ENCODE measurements around the gene PDIA2.

The PDIA2 gene

DNA sequence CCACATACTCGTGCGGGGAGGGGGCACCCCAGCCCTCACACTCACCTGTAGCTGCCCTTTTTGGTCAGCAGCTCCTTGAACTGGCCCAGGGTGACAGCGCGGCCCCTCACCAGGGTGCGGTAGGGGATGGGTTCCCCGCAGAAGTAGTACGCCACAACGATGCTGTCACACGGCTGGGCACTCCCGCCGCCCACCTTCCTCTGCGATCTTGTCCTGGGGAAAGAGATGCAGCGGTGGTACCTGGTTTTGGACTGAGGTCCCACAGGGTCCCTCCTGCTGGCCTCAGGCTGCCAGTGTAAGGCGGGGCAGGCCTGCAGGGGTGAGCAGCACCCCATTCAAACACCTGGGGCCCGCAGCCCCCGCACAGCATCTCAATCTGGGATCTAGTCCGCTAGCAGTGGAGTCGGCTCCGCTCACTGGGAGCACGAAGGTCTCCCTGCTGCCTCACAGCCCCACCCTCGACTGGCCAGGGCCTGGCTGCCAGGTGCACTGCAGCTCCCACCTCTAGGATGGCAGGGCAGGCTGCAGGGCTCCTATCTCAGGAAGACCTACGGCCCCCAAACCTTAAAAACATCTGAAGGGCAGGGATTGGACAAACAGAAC, 6.5 kb downstream of the PDIA2 start:
- TF ChIP-seq ZNF274 (IDR thresholded peaks at IDR 0.05; ENCODE audit: low read depth, low read length) (no peak), SUZ12 (IDR thresholded peaks at IDR 0.05; ENCODE audit: extremely low read depth, insufficient read depth, insufficient read length) (no peak), YY1 (IDR thresholded peaks at IDR 0.05; ENCODE audit: insufficient read depth, insufficient read length) (no peak)
- Histone ChIP-seq H3K9me3 (ENCODE audit: insufficient read depth, low read length) (no peaks in the 10 kb centered on the region), H3K4me1 (ENCODE audit: insufficient read depth, insufficient read length) (no peaks in the 10 kb centered on the region), H3K36me3 (ENCODE audit: insufficient read depth, insufficient read length, low read length) (peaks cover 82% of the 10 kb centered on the region), H3K27me3 (ENCODE audit: insufficient read depth, insufficient read length) (no peaks in the 10 kb centered on the region), H3K4me3 (ENCODE audit: insufficient read length, low read depth) (no peak overlapping the region), H3K9ac (ENCODE audit: insufficient read length, low read depth) (no peak overlapping the region)
- DNase-seq (ENCODE audit: low read depth, low spot score) = no peak

GRCh38 chr16:290015-290680, 7.2 kb downstream of the PDIA2 start:
- Histone ChIP-seq H3K36me3 (ENCODE audit: insufficient read depth, insufficient read length, low read length) (peaks cover 76% of the 10 kb centered on the region), H3K4me3 (ENCODE audit: insufficient read length, low read depth) (no peak overlapping the region), H3K4me1 (ENCODE audit: insufficient read depth, insufficient read length) (no peaks in the 10 kb centered on the region), H3K9me3 (ENCODE audit: insufficient read depth, low read length) (no peaks in the 10 kb centered on the region), H3K27me3 (ENCODE audit: insufficient read depth, insufficient read length) (no peaks in the 10 kb centered on the region), H3K9ac (ENCODE audit: insufficient read length, low read depth) (peak overlapping the region; percentile 32)
- no peak for DNase-seq (ENCODE audit: low read depth, low spot score)
- no peak for TF ChIP-seq YY1 (IDR thresholded peaks at IDR 0.05; ENCODE audit: insufficient read depth, insufficient read length)
- TF ChIP-seq ZNF274 (IDR thresholded peaks at IDR 0.05; ENCODE audit: low read depth, low read length) = no peak
- TF ChIP-seq SUZ12 (IDR thresholded peaks at IDR 0.05; ENCODE audit: extremely low read depth, insufficient read depth, insufficient read length) = no peak

DNA sequence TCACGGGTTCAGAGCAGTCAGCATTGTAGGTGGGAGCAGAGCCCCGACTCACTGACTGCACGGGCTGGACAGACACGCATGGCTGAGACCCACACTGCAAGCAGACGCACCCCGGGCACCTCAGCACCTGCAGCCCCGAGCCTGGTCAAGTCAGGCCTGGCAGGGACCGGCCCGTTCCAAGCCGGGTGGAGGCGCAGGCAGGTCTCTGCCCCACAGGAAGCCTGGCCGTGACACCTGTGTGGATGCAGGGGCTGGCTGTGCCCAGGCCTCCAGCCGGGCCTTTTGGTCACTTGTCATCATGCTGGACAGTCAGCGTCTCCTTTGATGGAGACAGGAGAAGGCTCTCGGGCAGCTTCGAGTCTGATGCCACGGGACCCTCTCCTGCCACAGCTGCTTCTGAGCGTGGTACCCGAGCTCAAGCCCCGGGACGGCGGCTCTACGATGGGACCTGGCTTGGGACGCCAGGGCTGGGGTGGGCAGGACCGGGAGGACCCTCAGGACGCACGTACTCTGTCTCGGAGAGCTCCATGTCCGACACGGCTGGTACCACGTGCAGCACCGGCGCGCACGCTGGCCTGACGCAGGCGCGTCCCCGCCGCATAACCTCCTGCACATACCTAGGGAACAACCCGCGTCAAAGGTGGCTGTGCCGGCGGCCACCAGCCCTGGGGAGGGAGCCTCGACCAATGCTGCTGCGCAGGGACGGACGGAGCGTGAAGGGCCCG, 7.9 kb downstream of the PDIA2 start:
- Histone ChIP-seq H3K4me1 (ENCODE audit: insufficient read depth, insufficient read length) (no peaks in the 10 kb centered on the region), H3K4me3 (ENCODE audit: insufficient read length, low read depth) (no peak overlapping the region), H3K27me3 (ENCODE audit: insufficient read depth, insufficient read length) (no peaks in the 10 kb centered on the region), H3K9me3 (ENCODE audit: insufficient read depth, low read length) (no peaks in the 10 kb centered on the region), H3K9ac (ENCODE audit: insufficient read length, low read depth) (no peak overlapping the region), H3K36me3 (ENCODE audit: insufficient read depth, insufficient read length, low read length) (peaks cover 79% of the 10 kb centered on the region)
- TF ChIP-seq ZNF274 (IDR thresholded peaks at IDR 0.05; ENCODE audit: low read depth, low read length) (no peak), YY1 (IDR thresholded peaks at IDR 0.05; ENCODE audit: insufficient read depth, insufficient read length) (no peak), SUZ12 (IDR thresholded peaks at IDR 0.05; ENCODE audit: extremely low read depth, insufficient read depth, insufficient read length) (no peak)
- no peak for DNase-seq (ENCODE audit: low read depth, low spot score)

- H3K4me3 ChIP-seq (ENCODE audit: insufficient read length, low read depth) = no peak overlapping the region
- no peaks in the 10 kb centered on the region for H3K9me3 ChIP-seq (ENCODE audit: insufficient read depth, low read length)
- DNase-seq (ENCODE audit: low read depth, low spot score) = no peak
- no peaks in the 10 kb centered on the region for H3K27me3 ChIP-seq (ENCODE audit: insufficient read depth, insufficient read length)
- no peak overlapping the region for H3K9ac ChIP-seq (ENCODE audit: insufficient read length, low read depth)
- peaks cover 82% of the 10 kb centered on the region for H3K36me3 ChIP-seq (ENCODE audit: insufficient read depth, insufficient read length, low read length)
- TF ChIP-seq SUZ12 (IDR thresholded peaks at IDR 0.05; ENCODE audit: extremely low read depth, insufficient read depth, insufficient read length) (no peak), ZNF274 (IDR thresholded peaks at IDR 0.05; ENCODE audit: low read depth, low read length) (no peak), YY1 (IDR thresholded peaks at IDR 0.05; ENCODE audit: insufficient read depth, insufficient read length) (no peak)
- H3K4me1 ChIP-seq (ENCODE audit: insufficient read depth, insufficient read length) = no peaks in the 10 kb centered on the region
These were observed 8.6 kb downstream of the PDIA2 start for GRCh38 chr16:291539-291938.

DNA sequence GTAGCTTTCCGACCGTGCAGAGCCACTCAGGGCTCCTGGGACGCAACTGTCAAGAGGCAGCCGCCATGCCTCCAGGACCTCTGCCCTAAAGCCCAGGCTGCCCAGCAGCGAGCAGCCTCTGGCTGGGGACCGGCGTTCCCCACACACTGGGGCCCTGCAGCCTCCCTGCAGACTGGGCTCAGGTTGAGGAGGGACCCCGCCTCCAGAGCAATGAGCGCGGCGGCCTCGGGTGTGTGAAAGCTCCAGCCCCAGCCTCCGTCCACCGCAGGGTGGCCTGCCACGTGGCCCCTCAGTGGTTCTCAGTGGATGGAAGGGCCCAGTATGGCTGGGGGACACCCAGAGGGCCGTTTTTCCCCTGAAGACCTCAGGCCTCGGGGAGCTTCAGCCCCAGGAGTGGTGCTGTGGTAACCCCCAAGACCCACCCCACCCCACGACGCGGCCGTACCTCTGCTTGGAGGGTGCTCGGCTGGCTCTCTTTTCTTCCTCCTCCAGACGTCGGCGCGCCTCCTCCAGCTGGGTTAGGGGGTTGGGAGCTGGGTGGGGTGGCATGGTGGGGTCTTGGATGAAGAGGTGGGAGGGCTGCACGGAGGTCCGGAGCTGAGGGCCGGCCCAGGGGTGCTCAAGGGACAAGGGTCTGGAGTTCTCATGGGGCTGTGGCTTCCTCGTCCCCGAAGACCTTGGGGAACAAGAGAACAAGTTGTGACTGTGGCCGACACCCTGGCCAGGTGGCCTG, 10.2 kb downstream of the PDIA2 start:
- TF ChIP-seq YY1 (IDR thresholded peaks at IDR 0.05; ENCODE audit: insufficient read depth, insufficient read length) = no peak
- TF ChIP-seq SUZ12 (IDR thresholded peaks at IDR 0.05; ENCODE audit: extremely low read depth, insufficient read depth, insufficient read length) = no peak
- no peak for TF ChIP-seq ZNF274 (IDR thresholded peaks at IDR 0.05; ENCODE audit: low read depth, low read length)
- Histone ChIP-seq H3K36me3 (ENCODE audit: insufficient read depth, insufficient read length, low read length) (peaks cover 82% of the 10 kb centered on the region), H3K9me3 (ENCODE audit: insufficient read depth, low read length) (no peaks in the 10 kb centered on the region), H3K27me3 (ENCODE audit: insufficient read depth, insufficient read length) (no peaks in the 10 kb centered on the region), H3K4me1 (ENCODE audit: insufficient read depth, insufficient read length) (no peaks in the 10 kb centered on the region), H3K4me3 (ENCODE audit: insufficient read length, low read depth) (no peak overlapping the region), H3K9ac (ENCODE audit: insufficient read length, low read depth) (no peak overlapping the region)
- DNase-seq (ENCODE audit: low read depth, low spot score) = no peak

- H3K36me3 ChIP-seq (ENCODE audit: insufficient read depth, insufficient read length, low read length) = peaks cover 68% of the 10 kb centered on the region
- H3K27me3 ChIP-seq (ENCODE audit: insufficient read depth, insufficient read length) = no peaks in the 10 kb centered on the region
- H3K4me1 ChIP-seq (ENCODE audit: insufficient read depth, insufficient read length) = no peaks in the 10 kb centered on the region
- H3K9ac ChIP-seq (ENCODE audit: insufficient read length, low read depth) = no peak overlapping the region
- no peak overlapping the region for H3K4me3 ChIP-seq (ENCODE audit: insufficient read length, low read depth)
- no peak for DNase-seq (ENCODE audit: low read depth, low spot score)
- no peak for TF ChIP-seq YY1 (IDR thresholded peaks at IDR 0.05; ENCODE audit: insufficient read depth, insufficient read length)
- no peak for TF ChIP-seq SUZ12 (IDR thresholded peaks at IDR 0.05; ENCODE audit: extremely low read depth, insufficient read depth, insufficient read length)
- no peak for TF ChIP-seq ZNF274 (IDR thresholded peaks at IDR 0.05; ENCODE audit: low read depth, low read length)
- no peaks in the 10 kb centered on the region for H3K9me3 ChIP-seq (ENCODE audit: insufficient read depth, low read length)
These were observed 13.3 kb downstream of the PDIA2 start for GRCh38 chr16:296276-296675.

Measured in NT2/D1 (cell line).